Panc1 (cell line): Measurements from ENCODE around the gene TASOR.

Source experiments
- CTCF ChIP-seq: fragments of 450-650 bp; IDR thresholded peaks from 2 replicates; pipeline ENCODE4 v1.5.1; 2017; ENCODE audit warnings: mild to moderate bottlenecking
- TF ChIP-seq, protein P1 (sequence below), 2 experiments: IDR thresholded peaks; 2 replicates each; pipeline ENCODE4 v1.6.1; 2011 to 2012; ENCODE audit warnings: low read depth in 2 of 2, control low read depth in 1 of 2, low read length in 1 of 2, mild to moderate bottlenecking in 1 of 2, moderate library complexity in 1 of 2; ENCODE audit not compliant: insufficient read depth in 1 of 2

GRCh38 chr3:56724676-56725075 lies 41.6 kb upstream of the TASOR start:
- TF ChIP-seq CTCF: no peak
- TF ChIP-seq, protein P1, sequence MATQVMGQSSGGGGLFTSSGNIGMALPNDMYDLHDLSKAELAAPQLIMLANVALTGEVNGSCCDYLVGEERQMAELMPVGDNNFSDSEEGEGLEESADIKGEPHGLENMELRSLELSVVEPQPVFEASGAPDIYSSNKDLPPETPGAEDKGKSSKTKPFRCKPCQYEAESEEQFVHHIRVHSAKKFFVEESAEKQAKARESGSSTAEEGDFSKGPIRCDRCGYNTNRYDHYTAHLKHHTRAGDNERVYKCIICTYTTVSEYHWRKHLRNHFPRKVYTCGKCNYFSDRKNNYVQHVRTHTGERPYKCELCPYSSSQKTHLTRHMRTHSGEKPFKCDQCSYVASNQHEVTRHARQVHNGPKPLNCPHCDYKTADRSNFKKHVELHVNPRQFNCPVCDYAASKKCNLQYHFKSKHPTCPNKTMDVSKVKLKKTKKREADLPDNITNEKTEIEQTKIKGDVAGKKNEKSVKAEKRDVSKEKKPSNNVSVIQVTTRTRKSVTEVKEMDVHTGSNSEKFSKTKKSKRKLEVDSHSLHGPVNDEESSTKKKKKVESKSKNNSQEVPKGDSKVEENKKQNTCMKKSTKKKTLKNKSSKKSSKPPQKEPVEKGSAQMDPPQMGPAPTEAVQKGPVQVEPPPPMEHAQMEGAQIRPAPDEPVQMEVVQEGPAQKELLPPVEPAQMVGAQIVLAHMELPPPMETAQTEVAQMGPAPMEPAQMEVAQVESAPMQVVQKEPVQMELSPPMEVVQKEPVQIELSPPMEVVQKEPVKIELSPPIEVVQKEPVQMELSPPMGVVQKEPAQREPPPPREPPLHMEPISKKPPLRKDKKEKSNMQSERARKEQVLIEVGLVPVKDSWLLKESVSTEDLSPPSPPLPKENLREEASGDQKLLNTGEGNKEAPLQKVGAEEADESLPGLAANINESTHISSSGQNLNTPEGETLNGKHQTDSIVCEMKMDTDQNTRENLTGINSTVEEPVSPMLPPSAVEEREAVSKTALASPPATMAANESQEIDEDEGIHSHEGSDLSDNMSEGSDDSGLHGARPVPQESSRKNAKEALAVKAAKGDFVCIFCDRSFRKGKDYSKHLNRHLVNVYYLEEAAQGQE (IDR thresholded peaks at IDR 0.05; ENCODE audit: insufficient read depth in 1 of 2, low read depth in 2 of 2, low read length in 1 of 2): no peak
